GM21576 (cell line): Measurements from ENCODE around the gene ATP5F1A.
"Not testable (repeated sequence)": the region's sequence is repeated elsewhere in the genome, so short reads cannot be mapped to it uniquely, and the experiment has no call there.

ENCODE experiments used
- ATAC-seq: cut with Tn5 transposase; IDR thresholded peaks from one replicate; pipeline ENCODE4 v1.9.1; 2021; ENCODE audit warnings: mild to moderate bottlenecking, moderate library complexity; ENCODE audit not compliant: unreplicated experiment

The ATP5F1A gene

DNA sequence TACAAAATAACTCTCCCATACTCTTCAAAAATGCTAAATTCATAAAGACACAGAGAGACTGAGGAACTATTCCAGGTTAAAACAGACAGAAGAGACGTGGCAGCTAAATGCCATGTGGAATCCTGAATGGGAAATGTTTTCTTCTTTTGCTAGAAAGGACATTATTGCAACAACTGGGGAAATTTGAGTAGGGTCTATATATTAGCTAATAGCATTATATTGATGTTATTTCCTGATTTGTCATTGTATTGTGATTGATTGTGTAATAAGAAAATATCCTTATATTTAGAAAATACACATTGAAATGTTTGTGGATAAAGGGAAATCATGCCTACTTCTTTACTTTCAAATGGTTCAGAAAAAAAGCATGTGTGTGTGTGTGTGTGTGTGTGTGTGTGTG, 49.5 kb downstream of the ATP5F1A start:
- no peak for ATAC-seq

DNA sequence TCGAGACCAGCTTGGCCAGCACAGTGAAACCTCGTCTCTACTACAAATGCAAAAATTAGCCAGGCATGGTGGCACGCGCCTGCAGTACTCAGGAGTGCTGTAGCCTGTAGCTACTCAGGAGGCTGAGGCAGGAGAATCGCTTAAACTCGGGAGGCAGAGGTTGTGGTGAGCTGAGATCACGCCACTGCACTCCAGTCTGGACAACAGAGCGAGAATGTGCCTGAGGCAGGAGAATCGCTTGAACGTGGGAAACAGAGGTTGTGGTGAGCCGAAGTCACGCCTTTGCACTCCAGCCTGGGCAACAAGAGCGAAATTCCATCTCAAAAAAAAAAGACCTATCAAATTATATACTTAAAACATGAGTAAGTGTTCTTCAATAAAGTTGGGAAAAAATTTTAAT, 50.7 kb downstream of the ATP5F1A start:
- ATAC-seq, result not testable (repeated sequence)

DNA sequence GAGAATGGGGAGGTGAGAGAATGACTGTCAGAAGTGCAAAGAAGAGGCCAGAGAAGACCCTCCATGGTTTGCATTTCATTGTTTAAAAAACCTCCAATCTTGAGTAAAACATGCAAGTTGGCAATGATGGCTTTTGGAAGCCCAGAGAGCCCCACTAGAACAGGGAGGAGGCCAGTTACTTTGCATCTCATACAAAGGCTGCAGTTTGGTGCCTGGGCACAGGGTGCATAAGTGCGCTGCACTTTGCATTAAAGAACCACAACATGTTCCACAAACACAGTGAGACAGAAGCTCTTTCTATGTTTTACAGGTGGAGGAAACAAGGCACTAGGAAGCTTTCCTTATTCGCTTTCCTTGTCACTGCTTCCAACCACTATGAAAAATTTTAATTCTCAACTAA, 51.4 kb downstream of the ATP5F1A start:
- ATAC-seq, result no peak

DNA sequence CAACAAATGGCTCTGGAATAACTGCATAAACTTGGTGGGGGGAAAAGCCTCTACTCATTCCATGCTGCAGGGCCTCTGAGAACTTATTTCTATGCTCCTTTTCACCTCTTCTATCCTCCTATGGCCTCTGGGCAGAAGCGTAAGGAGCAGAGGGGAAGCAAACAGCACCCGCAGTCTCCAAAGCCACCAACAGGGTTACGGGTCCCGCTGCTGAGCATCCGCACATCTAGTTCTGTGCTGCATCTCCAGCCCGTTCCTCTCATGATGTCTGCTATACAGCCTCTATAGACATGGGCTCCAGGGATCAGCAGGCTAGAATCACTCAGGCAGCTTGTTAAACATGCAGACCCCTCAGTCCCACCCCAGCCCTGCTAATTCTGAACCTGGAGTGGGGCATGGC, 52.0 kb downstream of the ATP5F1A start:
- ATAC-seq, result no peak

DNA sequence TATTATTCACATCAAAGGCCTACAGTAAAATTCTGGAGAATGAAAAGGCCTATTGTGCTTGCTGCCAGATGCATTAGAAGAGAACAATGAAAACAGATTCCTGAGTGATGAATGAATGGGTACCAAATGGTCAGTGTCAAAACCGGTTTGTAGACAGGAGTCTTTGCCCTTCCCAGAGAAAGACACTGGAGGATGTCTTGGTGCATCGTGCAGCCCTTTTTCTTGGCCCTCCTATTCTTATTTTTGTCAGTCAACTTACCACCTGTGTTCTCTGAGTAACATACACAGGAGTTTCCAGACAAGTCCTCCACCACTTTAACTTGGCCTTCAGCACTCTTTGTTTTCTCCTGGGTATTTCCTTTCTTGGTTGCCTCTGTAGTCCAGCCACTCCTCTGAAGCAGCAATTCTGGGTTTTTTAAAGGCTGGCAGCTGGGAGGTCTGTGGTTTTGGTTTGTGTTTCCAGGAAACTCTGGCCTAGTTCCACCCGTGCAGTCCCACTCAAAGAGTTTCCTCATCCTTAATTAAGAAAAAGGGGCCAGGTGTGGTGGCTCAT, 55.4 kb downstream of the ATP5F1A start:
- no peak for ATAC-seq

DNA sequence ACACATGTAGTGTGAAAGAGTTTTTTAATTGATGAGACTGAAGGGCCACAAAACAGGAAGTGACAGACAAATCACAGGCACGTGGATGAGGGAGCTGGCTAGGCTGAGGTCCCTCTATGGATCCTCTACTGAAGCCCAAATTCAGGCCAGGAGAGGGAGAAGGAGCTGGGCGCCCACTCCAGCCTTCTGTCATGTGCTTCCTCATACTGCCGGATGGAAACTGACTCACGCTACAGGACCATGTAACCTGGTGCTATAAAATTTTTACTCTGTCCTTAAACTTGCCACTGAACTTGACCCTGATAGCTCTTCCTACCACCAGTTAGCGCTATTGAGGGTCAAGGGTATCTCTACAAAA, 57.4 kb downstream of the ATP5F1A start:
- ATAC-seq, result no peak

DNA sequence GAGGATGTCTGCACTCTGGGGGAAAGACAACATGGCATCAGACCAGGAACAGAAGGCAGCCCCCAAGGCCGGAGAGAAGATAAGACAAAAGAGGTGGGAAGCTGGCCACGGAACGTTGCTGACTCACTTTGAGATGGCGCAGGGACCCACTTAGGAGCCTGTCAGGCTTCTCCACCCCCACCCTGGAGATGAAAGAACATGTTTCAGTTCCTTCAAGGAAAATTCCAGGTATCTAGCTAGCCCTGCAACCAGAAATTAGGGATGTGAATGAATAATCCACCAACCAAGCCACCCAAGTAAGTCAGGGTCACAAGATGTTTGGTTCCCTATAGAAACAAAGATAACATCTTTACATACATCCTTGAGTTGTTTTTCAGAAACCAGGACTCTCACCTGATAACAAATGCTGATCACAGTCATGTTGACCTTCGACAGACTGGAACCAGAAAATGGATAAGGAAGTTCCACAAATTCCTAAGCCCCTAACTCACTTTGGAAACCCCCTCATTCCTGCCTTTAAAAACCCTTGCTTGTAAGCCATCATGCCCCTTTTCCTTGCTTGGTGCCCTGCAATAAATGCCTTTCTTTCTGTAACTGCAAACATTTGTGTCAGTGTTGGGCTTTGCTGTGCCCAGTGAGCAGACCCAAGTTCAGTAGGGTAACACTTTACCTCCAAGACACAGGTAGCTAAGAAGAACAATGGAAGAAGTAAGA, 57.9 kb downstream of the ATP5F1A start:
- no peak for ATAC-seq

DNA sequence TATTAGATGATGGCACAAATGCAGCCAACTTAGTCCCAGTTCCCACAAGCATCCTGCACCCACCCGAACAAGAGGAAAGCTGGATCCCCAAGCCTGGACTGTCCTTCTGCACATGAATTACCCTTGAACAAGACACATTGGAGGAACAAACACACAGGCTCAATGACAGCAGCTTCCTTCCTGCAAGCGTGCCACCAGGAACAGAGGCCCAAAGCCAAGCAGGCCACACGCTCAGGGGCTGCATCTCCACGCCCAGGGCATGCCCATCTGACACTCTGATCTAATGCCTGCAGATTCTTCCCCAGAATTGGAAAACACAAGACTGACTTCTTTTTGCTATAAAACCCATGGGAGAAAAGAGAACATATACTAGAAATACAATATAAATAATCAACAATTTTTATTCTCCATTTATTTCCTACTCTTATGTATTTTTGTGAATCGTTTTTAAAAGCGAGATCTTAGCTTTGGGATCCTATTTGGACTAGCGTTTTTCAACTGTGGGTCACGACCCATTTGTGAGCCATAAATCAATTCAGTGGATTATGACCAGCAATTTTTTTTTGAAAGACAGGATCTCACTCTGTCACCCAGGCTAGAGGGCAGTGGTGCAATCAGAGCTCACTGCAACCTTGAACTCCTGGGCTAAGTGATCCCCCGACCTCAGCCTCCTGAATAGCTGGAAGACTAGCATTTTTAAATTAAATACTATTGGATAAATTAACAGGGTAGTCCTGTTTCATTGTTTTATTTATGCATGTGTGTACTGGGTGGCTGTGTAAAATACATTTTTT, 60.4 kb downstream of the ATP5F1A start:
- no peak for ATAC-seq

DNA sequence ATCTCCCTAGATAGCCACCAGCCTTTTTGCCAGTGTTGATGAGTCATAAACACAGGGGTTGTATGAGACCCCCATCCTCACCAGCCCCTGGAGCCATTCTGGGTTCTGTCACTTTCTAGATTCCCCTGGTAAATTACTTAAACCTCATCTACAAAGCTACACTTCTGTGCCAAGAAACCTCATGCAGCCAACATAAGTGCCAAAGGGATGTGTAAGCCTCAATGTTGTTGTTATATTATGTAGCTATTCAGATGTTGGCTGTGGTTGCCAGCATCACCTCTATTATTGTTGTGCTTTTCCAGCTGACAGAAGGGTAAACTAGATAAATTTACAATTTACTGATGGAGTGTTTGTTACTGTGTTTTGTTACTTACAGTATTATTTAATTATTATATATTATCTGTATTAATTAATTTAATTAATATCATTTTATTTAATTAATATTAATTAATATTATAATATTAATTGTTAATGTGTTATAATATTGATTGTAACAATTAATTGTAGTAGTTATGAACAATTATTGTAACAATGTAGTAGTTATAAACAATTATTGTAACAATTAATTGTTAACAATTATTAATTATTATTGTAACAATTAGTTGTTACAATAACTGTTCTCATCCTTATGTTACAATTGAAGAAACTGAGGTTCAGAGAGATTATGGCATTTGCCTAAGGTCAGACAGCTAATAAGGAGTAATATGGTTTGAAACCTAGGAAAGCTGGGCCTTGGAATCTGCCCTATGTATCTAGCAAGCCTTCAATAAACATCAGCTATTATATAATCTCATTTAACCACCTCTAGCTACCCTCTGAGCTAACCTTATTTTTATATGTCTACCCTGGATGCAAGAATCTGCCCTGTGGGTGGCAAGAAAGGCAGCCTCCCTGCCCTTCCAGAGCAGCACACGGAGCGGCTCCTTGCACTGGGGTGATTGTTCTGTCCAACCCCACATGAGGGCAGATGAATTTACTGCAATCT, 62.1 kb downstream of the ATP5F1A start:
- no peak for ATAC-seq

DNA sequence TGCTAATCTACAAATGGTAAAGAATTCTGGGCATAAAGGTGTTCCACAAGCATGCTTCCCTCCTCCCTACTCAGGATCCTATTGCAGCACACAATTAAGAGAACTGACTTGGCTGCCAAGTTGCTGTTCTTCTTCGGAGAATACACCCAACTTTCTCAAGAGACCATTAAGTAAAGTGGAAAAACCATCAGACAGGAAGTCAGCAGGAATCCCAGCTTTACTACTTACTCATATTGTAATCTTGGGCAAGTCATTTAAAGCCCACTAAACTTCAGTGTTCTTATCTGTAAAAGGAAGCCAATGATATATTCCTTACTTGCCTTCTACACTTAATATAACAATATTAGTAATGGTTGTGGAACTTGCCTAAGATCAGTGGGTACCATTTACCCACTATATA, 63.9 kb downstream of the ATP5F1A start:
- ATAC-seq, result no peak

DNA sequence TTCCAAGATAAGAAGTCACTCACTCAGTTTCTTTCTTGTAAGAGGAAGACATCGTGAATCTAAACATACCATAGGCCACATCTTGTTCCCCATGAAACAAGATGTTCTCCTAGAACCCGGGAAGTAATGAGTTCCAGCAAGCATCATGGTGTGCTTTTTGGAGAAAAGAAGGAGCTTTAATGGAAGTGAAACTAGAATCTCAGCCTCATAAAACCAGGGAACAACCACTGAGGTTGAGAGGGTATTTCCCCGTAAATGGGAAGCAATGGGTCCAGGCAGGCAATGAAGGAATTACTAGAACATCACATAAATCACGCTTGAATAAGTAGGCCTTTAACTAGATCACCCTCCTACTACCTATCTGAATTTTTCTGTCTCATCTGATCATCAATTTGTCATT, 66.4 kb downstream of the ATP5F1A start:
- no peak for ATAC-seq
